Measurements from ENCODE around the gene RETREG1. TPM values are rescaled to one million over a fixed set of nuclear protein-coding genes. Genes with fewer than 3 reads are reported as not detected.

The RETREG1 gene
- total and polyA plus RNA-seq, 2 donors (not counting 3 experiments of a cell fraction or from before 2014, with no cell fraction given) = 0.46 TPM; not detected in 1

- Histone ChIP-seq H3K9me3 (replicated peaks; ENCODE audit: control insufficient read depth, insufficient read depth, low read length) (no peaks in the 10 kb centered on the region), H3K36me3 (ENCODE audit: control insufficient read depth in 2 of 2, extremely low read depth in 1 of 2, insufficient read depth in 2 of 2, low read length in 2 of 2) (peaks cover 20 to 21% of the 10 kb centered on the region in 2 experiments), H3K4me1 (ENCODE audit: control insufficient read depth, extremely low read depth, insufficient read depth, low read length) (peaks cover 12% of the 10 kb centered on the region), H3K79me2 (ENCODE audit: control insufficient read depth, insufficient read depth, low read length) (peaks cover 29% of the 10 kb centered on the region), H3K27me3 (ENCODE audit: control insufficient read depth in 2 of 2, insufficient read depth in 2 of 2, low read length in 2 of 2) (no peaks in the 10 kb centered on the region), H3K9ac (replicated peaks; ENCODE audit: extremely low read depth, insufficient read depth, low read length) (no peak overlapping the region), H3K9me1 (replicated peaks; ENCODE audit: control insufficient read depth, extremely low read depth, insufficient read depth, low read length) (no peaks in the 10 kb centered on the region), H2AFZ (ENCODE audit: low read depth, low read length) (no peak overlapping the region), H4K20me1 (replicated peaks; ENCODE audit: control insufficient read depth, extremely low read depth, insufficient read depth, low read length) (no peaks in the 10 kb centered on the region), H3K4me2 (ENCODE audit: insufficient read depth, low read length) (no peak overlapping the region), H3K27ac (ENCODE audit: insufficient read depth, low read depth, low read length) (no peak overlapping the region), H3K4me3 (replicated peaks in 1 of 3; ENCODE audit: insufficient read depth in 1 of 3, low read depth in 1 of 3, low read length in 3 of 3) (no peak overlapping the region)
- BruUV-seq (replicated peaks) = no TSS peak
- dilution Hi-C loops (cut with MboI; ENCODE audit: extremely low pct_ligation_motif_present, low sequenced_read_pairs) (no loop called here), intact Hi-C loops (cut with micrococcal nuclease) (no loop called here)
- ChIA-PET CTCF (interaction anchor here (1.6 to 6.7 kb wide), 5 partner anchors 9 to 736 kb away, joined by 4 to 178 read pairs (median 22); partner anchors contain the start of gene ZNF622), POLR2A (no interaction called here)
- FAIRE-seq = no peak
- DNase-seq (ENCODE audit: low read depth, low spot score) = no peak
- no peak for TF ChIP-seq POLR2A (IDR thresholded peaks at IDR 0.05; ENCODE audit: low read depth, low read length)
- no peak for TF ChIP-seq MYC (IDR thresholded peaks at IDR 0.05; ENCODE audit: low read depth, low read length)
- no peak for TF ChIP-seq POLR2AphosphoS5 (IDR thresholded peaks at IDR 0.05; ENCODE audit: insufficient read depth, low read depth, low read length)
- no peak for TF ChIP-seq EZH2 (IDR thresholded peaks at IDR 0.05; ENCODE audit: borderline replicate concordance, low read depth, low read length, severe bottlenecking)
- no peak for TF ChIP-seq FOS (IDR thresholded peaks at IDR 0.05; ENCODE audit: borderline replicate concordance, insufficient read depth, low read length)
- no peak for TF ChIP-seq JUN (IDR thresholded peaks at IDR 0.05; ENCODE audit: borderline replicate concordance, insufficient read depth, insufficient read length, low read depth)
- no peak for TF ChIP-seq MAX (IDR thresholded peaks at IDR 0.05; ENCODE audit: insufficient read depth, insufficient read length)
- no peak for TF ChIP-seq CTCF (IDR thresholded peaks at IDR 0.05; ENCODE audit: extremely low read depth in 1 of 2, insufficient read depth in 1 of 2, low read depth in 1 of 2, low read length in 2 of 2)
- no peak for TF ChIP-seq GATA2 (IDR thresholded peaks at IDR 0.05; ENCODE audit: insufficient read depth, insufficient read length, low read depth, low read length)
These were observed 162.1 kb downstream of the RETREG1 start for GRCh38 chr5:16454686-16455085.
